Mesodermal cell (in vitro differentiated cells): ENCODE measurements around the gene ERBIN.

Source experiments
- H3K27ac ChIP-seq: 2 replicates; pipeline ENCODE4 v1.7.0; 2013; ENCODE audit warnings: mild to moderate bottlenecking, low read depth, low read length, moderate library complexity; ENCODE audit not compliant: severe bottlenecking
- H3K36me3 ChIP-seq: 2 replicates; pipeline ENCODE4 v1.7.1; 2013; ENCODE audit warnings: mild to moderate bottlenecking, low read length, moderate library complexity; ENCODE audit not compliant: control insufficient read depth, insufficient read depth
- H3K4me1 ChIP-seq: one replicate; pipeline ENCODE4 v1.7.1; 2013; ENCODE audit warnings: mild to moderate bottlenecking, low read length; ENCODE audit not compliant: insufficient read depth, control insufficient read depth, poor library complexity, severe bottlenecking
- H3K4me3 ChIP-seq: 2 replicates; pipeline ENCODE4 v1.7.0; 2013; ENCODE audit warnings: low read length, control low read depth, mild to moderate bottlenecking; ENCODE audit not compliant: insufficient read depth, poor library complexity, severe bottlenecking; ENCODE audit errors: extremely low read depth
- H3K9me3 ChIP-seq: 2 replicates; pipeline ENCODE4 v1.7.1; 2013; ENCODE audit warnings: mild to moderate bottlenecking, low read length, moderate library complexity; ENCODE audit not compliant: control insufficient read depth
- WGBS, 2 experiments: methylation state at CpG; one replicate each; pipeline ENCODE4 v1.1.5; 2013; ENCODE audit warnings: missing lambda C conversion rate in 2 of 2; ENCODE audit not compliant: insufficient coverage in 2 of 2; 5-methylcytosine and 5-hydroxymethylcytosine counted together

Gene ERBIN

GRCh38 chr5:66001952-66002351 lies 75.6 kb downstream of the ERBIN start:
- whole genome bisulfite sequencing, 2 experiments: 100% methylated on average over 1 of the region's 4 CpGs; no CpG with 5 or more reads in 1 of the 2 experiments

GRCh38 chr5:66002415-66002814 lies 76.0 kb downstream of the ERBIN start:
- no peak overlapping the region for H3K27ac ChIP-seq
- WGBS, 2 experiments: 92 to 100% methylated on average over 1 of the region's 2 CpGs
- H3K36me3 ChIP-seq: peaks cover 42% of the 10 kb centered on the region
- no peaks in the 10 kb centered on the region for H3K9me3 ChIP-seq
- no peaks in the 10 kb centered on the region for H3K4me1 ChIP-seq
- no peak overlapping the region for H3K4me3 ChIP-seq

More at GRCh38 chr5:66001952-66002351, 75.6 kb downstream of the ERBIN start:
- H3K4me3 ChIP-seq: no peak overlapping the region
- H3K4me1 ChIP-seq: no peaks in the 10 kb centered on the region
- H3K36me3 ChIP-seq: peaks cover 42% of the 10 kb centered on the region
- no peak overlapping the region for H3K27ac ChIP-seq
- H3K9me3 ChIP-seq: no peaks in the 10 kb centered on the region

- Histone ChIP-seq H3K9me3 (no peaks in the 10 kb centered on the region), H3K4me1 (no peaks in the 10 kb centered on the region), H3K27ac (no peak overlapping the region), H3K4me3 (no peak overlapping the region), H3K36me3 (peaks cover 38% of the 10 kb centered on the region)
- WGBS, 2 experiments: 98 to 100% methylated on average over 14 of the region's 14 CpGs
Measured at GRCh38 chr5:66004216-66004615, 77.8 kb downstream of the ERBIN start.

GRCh38 chr5:66009277-66009676 lies 82.9 kb downstream of the ERBIN start:
- H3K4me1 ChIP-seq: no peaks in the 10 kb centered on the region
- no peak overlapping the region for H3K4me3 ChIP-seq
- peaks cover 18% of the 10 kb centered on the region for H3K36me3 ChIP-seq
- H3K9me3 ChIP-seq: no peaks in the 10 kb centered on the region
- WGBS, 2 experiments: no CpG with 5 or more reads among the region's 2 CpGs
- H3K27ac ChIP-seq: no peak overlapping the region

- no peak overlapping the region for H3K27ac ChIP-seq
- H3K4me1 ChIP-seq: no peaks in the 10 kb centered on the region
- H3K4me3 ChIP-seq: no peak overlapping the region
- H3K36me3 ChIP-seq: peaks cover 9% of the 10 kb centered on the region
- no peaks in the 10 kb centered on the region for H3K9me3 ChIP-seq
Measured at GRCh38 chr5:66010476-66010875, 84.1 kb downstream of the ERBIN start.

- H3K36me3 ChIP-seq: peaks cover 18% of the 10 kb centered on the region
Measured at GRCh38 chr5:66012271-66012670, 85.9 kb downstream of the ERBIN start.

GRCh38 chr5:66013397-66013796 lies 87.0 kb downstream of the ERBIN start:
- no CpG with 5 or more reads among the region's 2 CpGs for WGBS, 2 experiments

More at GRCh38 chr5:66012271-66012670, 85.9 kb downstream of the ERBIN start:
- H3K9me3 ChIP-seq: no peaks in the 10 kb centered on the region
- no peak overlapping the region for H3K4me3 ChIP-seq
- H3K27ac ChIP-seq: no peak overlapping the region
- H3K4me1 ChIP-seq: no peaks in the 10 kb centered on the region

GRCh38 chr5:66013906-66014305 lies 87.5 kb downstream of the ERBIN start:
- WGBS, 2 experiments: no CpG with 5 or more reads among the region's 1 CpG
- H3K4me3 ChIP-seq: no peak overlapping the region
- no peak overlapping the region for H3K27ac ChIP-seq
- no peaks in the 10 kb centered on the region for H3K9me3 ChIP-seq
- H3K36me3 ChIP-seq: peaks cover 18% of the 10 kb centered on the region
- H3K4me1 ChIP-seq: no peaks in the 10 kb centered on the region

More at GRCh38 chr5:66013397-66013796, 87.0 kb downstream of the ERBIN start:
- Histone ChIP-seq H3K36me3 (peaks cover 18% of the 10 kb centered on the region), H3K27ac (no peak overlapping the region), H3K4me3 (no peak overlapping the region), H3K9me3 (no peaks in the 10 kb centered on the region), H3K4me1 (no peaks in the 10 kb centered on the region)

GRCh38 chr5:66015196-66015960 lies 89.0 kb downstream of the ERBIN start:
- Histone ChIP-seq H3K36me3 (peaks cover 18% of the 10 kb centered on the region), H3K27ac (no peak overlapping the region), H3K4me3 (no peak overlapping the region), H3K9me3 (no peaks in the 10 kb centered on the region), H3K4me1 (no peaks in the 10 kb centered on the region)
- WGBS, 2 experiments: 84 to 100% methylated on average over 2 to 3 of the region's 6 CpGs

- H3K9me3 ChIP-seq: no peaks in the 10 kb centered on the region
- peaks cover 6% of the 10 kb centered on the region for H3K36me3 ChIP-seq
- H3K27ac ChIP-seq: no peak overlapping the region
- no peaks in the 10 kb centered on the region for H3K4me1 ChIP-seq
- H3K4me3 ChIP-seq: no peak overlapping the region
- WGBS, 2 experiments: 83 to 86% methylated on average over 1 of the region's 1 CpG
Measured at GRCh38 chr5:66021585-66021984, 95.2 kb downstream of the ERBIN start.

- Histone ChIP-seq H3K27ac (no peak overlapping the region), H3K4me1 (no peaks in the 10 kb centered on the region), H3K4me3 (no peak overlapping the region), H3K36me3 (peaks cover 65% of the 10 kb centered on the region), H3K9me3 (no peaks in the 10 kb centered on the region)
- WGBS, 2 experiments: no CpG with 5 or more reads among the region's 1 CpG
Measured at GRCh38 chr5:66039296-66039695, 112.9 kb downstream of the ERBIN start.
